PC-9 (cell line): Measurements from ENCODE around the gene BCL2L14.

ENCODE experiments used
- EZH2 ChIP-seq: fragments of 200-600 bp; sonication (generic); IDR thresholded peaks from 2 replicates; pipeline ENCODE4 v1.8.0; 2017; ENCODE audit warnings: antibody characterized with exemption, low read depth
- TF ChIP-seq, protein P1 (sequence below): fragments of 200-600 bp; sonication (generic); conservative IDR thresholded peaks from 2 replicates; pipeline ENCODE4 v1.6.1; 2017; ENCODE audit warnings: mixed run types, antibody characterized with exemption, mild to moderate bottlenecking, moderate library complexity

GRCh38 chr12:12069821-12070548 lies 754 bp upstream of the BCL2L14 start:
- TF ChIP-seq EZH2: no peak
- TF ChIP-seq, protein P1, sequence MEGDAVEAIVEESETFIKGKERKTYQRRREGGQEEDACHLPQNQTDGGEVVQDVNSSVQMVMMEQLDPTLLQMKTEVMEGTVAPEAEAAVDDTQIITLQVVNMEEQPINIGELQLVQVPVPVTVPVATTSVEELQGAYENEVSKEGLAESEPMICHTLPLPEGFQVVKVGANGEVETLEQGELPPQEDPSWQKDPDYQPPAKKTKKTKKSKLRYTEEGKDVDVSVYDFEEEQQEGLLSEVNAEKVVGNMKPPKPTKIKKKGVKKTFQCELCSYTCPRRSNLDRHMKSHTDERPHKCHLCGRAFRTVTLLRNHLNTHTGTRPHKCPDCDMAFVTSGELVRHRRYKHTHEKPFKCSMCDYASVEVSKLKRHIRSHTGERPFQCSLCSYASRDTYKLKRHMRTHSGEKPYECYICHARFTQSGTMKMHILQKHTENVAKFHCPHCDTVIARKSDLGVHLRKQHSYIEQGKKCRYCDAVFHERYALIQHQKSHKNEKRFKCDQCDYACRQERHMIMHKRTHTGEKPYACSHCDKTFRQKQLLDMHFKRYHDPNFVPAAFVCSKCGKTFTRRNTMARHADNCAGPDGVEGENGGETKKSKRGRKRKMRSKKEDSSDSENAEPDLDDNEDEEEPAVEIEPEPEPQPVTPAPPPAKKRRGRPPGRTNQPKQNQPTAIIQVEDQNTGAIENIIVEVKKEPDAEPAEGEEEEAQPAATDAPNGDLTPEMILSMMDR: no peak
